CD4-positive, alpha-beta T cell treated with Interleukin-12 subunit alpha and Interleukin-12 subunit beta, for 1 hour (primary cell): ENCODE data around the gene RACK1.
A peak's percentile ranks its signal among the peaks of the same experiment; 100 is the strongest.
"Not testable (repeated sequence)": the region's sequence is repeated elsewhere in the genome, so short reads cannot be mapped to it uniquely, and the experiment has no call there.

Experiments used
- DNase-seq: peaks from one replicate; pipeline ENCODE4 v3.0.0-alpha.2; 2020

RACK1 gene

DNA sequence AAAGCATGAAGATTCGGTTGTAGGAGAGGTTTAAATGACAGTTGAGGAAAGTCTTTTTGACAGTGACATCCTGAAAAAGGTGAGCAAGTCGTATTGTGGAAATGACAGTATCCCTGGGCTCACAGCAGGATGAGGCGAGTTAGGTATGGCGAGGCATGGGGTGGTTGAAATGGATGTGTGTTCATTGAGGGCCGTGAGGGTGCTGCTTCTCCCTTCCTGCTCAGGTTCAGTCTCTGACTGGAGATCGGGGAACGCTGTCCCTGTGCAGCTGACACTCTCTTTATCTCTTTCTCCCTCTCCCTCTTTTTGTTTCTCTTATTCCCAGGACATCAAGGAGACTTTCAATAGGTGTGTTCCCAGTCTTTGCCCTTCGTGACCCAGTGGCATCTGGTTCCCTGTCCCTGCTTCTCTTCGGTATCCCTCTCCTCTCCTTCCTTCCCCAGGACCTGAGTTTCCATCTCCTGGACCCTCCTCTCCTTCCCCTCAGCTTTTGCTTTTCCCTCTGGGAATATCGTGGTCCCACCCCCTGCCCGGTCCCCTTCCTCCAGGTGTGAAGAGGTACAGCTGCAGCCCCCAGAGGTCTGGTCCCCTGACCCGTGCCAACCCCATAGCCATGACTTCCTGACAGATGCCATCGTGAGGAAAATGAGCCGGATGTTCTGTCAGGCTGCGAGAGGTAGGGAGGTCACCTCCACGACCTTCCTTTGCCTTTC is 10.5 kb downstream of the RACK1 start:
- no peak for DNase-seq

DNA sequence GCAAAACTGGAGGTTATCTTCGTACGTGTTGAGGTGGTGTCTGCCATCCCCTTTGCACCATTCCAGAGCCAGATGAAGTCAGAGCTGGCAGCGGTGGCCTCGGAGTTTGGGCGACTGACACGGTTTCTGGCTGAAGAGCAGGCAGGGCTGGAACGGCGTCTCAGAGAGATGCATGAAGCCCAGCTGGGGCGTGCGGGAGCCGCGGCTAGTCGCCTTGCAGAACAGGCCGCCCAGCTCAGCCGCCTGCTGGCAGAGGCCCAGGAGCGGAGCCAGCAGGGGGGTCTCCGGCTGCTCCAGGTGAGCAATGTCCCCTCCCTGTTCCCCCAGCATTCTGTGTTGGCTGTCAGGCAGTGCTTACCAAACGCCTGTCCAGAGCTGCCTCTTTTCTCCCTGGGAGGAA is 11.1 kb downstream of the RACK1 start:
- no peak for DNase-seq

DNA sequence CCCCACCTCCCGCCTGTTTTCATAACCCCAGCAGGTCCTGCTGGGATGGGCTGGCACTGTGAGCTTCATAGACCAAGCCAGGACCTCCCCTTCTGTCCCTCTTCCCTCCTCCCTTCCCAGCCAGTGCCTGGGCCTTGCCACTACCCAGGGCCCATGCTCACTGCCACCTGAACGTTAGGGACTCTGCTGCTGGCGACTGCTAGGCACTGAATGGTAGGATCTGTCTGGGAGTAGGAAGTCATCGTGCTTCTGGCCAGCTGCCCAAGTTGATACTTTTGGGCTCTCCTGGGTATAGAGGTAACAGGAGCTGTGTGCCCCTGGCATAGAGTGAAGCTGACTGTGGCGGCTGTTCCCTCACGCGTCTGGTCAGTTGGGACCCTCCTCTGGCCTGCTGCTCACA is 12.3 kb downstream of the RACK1 start:
- DNase-seq: no peak

DNA sequence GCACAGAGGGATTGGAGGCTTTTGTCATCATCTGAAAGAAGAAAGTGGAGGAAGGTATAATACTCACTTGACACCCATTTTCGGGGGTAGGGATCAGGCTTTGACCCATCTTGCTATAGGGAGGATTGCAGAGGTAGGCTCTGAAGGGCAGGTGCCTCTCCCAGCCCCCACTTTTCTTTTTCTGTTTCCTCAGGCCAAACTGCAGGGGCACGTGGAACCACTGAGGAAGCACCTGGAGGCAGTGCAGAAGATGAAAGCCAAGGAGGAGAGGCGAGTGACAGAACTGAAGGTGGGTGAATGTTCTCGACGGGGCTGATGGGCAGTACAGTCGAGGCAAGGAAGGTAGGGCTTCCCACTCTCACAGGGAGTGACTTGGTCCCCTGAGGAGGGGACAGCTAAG is 13.2 kb downstream of the RACK1 start:
- no peak for DNase-seq

DNA sequence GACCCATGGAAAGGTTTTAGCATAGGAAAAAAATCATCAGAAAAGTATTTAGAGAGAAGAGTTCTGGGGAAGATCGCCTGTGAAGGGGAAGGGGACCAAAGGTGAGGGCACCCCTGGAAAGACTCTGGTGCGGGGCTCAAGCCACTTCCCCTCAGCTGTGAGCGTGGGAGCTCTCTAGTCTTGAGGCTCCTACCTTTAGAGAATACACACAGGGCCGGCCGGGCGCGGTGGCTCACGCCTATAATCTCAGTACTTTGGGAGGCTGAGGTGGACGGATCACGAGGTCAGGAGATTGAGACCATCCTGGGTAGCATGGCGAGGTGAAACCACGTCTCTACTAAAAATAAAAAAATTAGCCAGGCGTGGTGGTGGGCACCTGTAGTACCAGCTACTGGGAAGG is 13.7 kb downstream of the RACK1 start:
- DNase-seq: no peak

DNA sequence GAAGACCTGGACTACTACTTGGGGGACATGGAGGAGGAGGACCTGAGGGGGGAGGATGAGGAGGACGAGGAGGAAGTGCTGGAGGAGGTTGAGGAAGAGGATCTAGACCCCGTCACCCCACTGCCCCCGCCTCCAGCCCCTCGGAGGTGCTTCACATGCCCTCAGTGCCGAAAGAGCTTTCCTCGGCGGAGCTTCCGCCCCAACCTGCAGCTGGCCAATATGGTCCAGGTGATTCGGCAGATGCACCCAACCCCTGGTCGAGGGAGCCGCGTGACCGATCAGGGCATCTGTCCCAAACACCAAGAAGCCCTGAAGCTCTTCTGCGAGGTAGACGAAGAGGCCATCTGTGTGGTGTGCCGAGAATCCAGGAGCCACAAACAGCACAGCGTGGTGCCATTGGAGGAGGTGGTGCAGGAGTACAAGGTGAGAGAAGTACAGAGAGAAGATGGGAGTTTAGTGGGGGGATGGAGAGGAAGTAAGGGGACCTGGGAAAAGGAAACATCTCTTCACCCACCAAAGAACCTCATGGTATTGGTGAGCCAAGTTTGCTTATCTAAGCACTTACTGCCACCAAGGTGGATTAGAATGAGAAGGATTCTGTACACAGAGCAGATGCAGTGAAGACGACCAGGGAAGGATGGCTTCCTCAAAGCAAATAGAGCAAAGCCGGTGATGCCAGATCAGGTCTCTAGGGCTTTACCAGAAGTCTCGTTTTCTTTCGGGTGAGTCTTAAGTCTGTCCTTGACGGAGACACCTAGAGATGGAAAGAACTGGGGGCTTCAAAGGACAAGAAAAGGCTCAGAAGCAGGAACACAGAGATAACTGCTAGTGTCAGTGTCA is 19.1 kb downstream of the RACK1 start:
- peak; percentile 56 for DNase-seq

DNA sequence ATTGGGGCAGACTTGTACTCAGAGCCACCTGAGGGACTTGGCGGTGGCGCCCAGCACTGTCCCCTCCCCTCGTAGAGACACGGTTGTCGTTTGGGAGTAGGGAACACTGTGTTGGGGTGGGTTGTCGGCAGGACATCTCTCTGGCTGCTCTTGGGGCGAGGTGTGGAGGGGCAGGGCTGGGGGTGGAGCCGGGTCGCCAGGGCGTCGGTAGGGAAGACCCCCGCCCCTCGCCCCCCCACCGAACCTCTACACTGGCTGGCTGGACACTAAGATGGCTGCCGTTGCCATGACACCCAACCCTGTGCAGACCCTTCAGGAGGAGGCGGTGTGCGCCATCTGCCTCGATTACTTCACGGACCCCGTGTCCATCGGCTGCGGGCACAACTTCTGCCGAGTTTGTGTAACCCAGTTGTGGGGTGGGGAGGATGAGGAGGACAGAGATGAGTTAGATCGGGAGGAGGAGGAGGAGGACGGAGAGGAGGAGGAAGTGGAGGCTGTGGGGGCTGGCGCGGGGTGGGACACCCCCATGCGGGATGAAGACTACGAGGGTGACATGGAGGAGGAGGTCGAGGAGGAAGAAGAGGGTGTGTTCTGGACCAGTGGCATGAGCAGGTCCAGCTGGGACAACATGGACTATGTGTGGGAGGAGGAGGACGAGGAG is 19.8 kb downstream of the RACK1 start:
- no peak for DNase-seq

DNA sequence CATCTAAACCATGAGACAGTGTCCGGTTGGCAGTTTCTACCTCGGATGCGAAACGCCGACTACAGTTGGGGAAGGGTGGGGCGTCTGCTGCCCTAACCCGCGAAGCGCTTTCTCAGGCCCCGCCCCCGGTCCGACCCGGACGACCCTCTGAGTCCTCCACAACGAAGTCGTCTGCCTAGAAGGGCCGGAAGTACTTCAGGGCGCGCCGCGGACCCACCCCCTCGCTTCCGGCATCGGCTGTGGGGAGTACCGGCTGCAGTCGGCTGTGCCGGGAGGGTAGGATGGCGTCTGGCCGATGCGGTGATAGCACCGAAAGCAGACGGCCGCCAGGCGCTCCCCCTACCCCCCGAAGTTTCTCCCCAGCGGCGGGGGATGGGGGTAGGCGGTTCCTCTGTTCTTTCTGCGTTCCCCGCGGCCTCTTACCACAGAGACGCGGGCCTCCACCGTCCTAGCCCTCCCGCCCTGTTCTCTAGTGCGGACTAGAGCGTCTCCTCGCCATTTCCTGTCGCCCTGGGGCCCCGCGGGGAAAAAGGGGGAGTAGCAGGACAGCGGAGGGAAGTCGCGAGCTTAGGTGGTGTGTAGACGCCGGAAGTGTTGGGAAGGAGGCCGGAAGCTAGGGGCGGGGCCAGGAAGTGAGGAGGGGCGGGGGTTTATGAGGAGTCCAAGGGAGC is 20.5 kb downstream of the RACK1 start, which contains the start of gene TRIM41:
Gene TRIM41 (plus strand): TSS at position 224 of the 671 bp plus-strand sequence. CDS start 719 bp downstream, outside the sequence.
- peak; percentile 98 for DNase-seq

DNA sequence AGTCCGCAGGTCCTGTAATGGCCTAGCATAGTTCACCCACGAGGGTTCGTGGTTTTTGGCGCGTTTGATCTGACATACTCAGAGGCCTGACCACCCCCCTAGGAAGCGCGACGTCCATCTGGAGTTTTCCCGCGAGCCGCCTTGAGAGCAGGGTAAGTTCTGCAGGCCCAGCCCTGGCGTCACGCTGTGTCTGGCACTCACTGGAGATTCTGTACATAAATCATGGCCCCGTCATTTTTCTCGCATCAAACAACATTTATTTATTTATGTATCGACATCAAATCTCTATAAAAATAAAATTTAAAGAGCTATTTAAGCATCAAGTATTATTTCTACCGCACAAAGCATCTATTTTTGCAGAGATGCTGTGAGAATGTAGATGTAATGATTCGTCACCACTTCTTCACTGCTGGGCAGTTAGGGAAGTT is 21.1 kb downstream of the RACK1 start:
- DNase-seq: no peak

DNA sequence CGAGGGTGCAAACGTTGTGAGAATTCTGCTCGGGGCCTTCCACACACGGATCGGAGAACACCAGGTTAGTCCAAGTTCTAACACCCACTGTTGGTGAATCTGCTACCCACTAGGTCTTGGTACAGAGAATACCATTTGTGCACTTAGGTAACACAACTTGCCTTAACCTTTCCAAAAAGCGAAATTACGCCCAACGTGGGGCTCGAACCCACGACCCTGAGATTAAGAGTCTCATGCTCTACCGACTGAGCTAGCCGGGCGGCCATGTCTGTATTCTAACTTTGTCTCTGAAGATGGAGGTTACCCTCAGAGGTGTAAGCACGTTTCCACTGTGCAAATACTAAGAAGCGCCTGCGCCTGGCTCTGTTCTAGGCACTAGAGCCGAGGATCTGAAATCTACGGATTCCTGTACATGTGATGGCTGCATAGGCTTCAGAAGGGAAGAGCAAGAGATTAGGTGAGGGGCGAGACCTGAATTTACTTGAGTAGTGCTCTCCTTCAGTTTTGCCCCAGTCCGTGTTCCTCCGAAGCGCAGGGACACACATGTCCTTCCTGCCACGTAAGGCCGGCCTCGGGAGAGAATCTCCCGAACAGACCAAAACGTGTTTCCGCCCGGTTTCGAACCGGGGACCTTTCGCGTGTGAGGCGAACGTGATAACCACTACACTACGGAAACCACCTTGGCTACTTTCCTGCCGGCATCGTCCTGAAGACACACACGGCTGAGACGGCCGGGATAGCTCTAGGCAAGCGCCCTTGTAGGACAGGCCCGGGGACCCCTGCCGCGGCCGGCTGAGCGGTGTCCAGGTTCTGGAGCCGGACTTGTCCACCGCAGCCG is 21.7 kb downstream of the RACK1 start:
- DNase-seq: peak; percentile 96

DNA sequence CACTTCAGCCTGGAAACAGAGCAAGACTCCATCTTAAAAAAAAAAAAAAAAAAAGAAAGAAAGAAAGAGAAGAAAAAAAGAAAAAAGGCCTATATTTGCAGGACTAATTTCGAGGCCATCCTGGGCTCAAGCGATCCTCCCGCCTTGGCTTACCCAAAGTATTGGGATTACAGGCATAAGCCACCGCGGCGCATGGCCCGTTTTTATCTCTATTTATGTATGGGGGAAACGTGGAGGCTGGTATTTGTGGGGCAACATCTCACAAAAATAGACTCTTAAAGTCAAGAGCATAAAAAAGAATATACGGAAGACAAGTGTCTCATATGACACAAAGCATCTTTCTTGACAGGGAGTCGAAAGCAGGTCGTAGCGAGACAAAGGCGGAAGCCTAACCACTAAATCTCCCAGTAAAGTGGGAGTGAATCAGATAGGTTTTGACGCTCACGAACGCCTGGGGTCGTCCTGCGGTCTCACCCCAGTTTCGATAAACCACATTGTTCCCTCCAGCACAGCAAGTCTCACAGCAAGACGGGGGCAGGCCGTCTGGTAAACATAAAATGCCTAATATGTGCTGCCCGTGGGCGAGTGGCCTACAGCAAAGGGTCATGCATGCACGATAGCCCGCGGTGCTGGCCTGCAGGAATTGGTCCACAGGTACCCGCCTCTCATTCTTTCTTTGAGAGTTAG is 22.5 kb downstream of the RACK1 start:
- DNase-seq: peak; percentile 76

DNA sequence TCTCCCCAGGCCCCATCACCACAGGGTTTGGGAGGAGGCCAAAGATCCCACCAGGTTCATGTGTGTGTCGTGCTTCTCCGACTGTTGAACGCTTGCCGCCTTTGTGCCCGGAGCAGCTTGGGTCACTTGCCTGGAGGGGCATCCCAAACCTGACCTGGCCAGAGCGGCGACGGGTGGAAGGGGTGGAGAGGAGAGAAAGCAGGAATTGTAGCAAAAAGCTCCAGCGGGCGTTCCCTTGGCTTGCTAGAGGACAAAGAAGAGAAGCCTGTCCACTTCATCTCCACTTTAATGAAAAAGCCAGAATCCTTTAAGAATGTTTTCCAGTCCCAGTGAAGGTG is 23.6 kb downstream of the RACK1 start:
- no peak for DNase-seq

DNA sequence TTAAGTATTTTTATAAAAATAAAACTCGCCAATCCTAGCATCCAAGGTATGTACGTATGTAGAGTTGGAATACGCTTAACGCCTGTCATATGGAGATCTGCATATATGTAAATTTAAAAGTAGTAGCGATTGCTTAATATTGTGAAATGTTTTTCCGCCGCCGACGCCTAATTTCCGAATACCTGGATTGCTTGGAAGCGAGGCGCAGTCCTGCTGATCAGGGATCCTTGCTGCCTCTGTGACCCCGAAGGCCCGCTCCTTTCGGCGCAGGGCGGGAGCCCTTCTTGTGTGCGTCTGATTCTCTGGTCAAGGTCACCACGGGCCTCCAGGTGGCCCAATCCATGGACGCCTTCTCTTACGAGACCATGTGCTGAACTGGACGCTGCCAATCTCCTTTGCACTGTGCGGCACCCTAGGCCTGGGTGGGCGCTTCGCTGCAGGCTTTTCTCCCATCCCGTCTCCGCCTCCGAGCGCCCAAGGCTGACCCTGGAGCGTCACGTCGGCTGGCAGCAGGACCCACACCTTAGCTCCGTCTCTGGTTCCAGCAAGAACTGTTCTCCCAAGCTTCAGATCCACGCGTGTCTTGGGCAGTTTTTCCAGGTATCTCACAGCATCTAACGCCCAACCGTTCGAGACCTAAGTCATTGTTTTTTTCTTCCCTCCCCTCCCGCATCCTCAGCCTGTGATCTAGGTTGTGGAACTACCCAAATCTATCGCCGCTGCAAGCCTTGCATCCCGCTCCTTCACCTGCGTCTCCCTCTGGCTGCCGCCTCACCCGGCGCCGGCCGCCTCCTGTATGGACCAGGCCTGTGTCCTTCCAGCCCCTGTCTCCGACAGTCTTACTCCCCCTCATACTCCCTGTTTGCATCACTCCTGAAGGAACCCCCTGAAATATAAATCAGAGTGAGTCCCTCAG is 24.2 kb downstream of the RACK1 start:
- DNase-seq: no peak

DNA sequence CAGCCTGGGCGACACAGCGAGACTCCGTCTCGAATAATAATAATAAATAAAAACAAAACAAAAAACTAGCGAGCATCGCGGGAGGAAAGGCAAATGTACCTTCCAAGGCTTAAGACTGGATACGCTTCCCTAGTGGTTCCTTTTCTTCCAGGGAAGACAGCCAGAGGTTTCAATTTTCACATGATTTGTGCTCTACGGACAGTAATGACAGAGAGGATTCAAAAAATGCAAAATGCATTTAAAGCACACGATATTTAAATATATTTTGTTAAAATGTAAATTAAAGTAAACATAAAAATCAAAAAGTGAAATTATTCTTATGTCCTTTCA is 24.9 kb downstream of the RACK1 start:
- DNase-seq: no peak

DNA sequence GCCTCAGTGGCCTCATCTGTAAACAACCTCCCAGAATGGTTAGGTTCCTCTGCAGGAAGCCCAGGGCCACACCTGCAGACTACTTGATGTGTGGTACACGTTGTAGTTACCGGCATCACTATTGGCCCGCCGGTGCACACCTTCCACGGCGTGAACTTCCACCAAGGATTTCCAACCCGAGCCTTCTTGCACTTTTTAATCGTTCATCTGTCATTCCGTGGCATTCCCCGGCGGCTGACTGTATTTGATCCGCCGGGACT is 26.0 kb downstream of the RACK1 start:
- peak; percentile 58 for DNase-seq

DNA sequence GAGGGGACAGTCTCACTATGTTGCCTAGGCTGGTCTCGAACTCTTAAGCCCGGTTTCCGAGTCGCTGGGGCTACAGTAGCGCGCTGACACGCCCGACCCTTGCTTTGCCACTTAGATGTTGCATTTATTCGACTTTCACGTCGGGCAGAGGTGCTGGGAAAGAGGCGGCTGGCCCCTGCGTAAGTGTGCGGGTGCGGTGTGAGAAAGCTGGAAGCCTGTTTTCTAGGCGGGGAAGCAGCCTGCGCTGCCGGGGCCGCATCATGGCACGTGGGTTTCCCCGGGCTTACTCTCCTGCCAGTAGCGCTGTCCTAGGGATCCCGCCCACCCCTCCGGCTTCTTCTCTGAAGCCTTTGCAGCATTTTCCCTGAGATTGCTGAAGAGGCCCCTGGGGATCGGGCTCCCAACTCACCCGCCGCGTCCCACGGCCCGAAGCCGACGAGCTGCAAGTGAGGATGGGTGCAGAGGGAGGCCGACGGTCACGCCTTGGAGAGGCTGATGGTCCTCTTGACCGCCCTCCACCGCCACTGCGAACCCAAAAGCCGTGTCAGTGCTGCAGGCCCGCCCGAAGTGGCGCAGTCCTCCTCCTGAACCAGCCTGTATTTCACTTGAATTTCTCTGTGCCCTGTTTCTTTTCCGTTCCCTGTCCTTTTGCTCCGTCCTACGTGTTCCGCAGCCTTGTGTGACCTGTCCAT is 26.4 kb downstream of the RACK1 start:
- peak; percentile 76 for DNase-seq

DNA sequence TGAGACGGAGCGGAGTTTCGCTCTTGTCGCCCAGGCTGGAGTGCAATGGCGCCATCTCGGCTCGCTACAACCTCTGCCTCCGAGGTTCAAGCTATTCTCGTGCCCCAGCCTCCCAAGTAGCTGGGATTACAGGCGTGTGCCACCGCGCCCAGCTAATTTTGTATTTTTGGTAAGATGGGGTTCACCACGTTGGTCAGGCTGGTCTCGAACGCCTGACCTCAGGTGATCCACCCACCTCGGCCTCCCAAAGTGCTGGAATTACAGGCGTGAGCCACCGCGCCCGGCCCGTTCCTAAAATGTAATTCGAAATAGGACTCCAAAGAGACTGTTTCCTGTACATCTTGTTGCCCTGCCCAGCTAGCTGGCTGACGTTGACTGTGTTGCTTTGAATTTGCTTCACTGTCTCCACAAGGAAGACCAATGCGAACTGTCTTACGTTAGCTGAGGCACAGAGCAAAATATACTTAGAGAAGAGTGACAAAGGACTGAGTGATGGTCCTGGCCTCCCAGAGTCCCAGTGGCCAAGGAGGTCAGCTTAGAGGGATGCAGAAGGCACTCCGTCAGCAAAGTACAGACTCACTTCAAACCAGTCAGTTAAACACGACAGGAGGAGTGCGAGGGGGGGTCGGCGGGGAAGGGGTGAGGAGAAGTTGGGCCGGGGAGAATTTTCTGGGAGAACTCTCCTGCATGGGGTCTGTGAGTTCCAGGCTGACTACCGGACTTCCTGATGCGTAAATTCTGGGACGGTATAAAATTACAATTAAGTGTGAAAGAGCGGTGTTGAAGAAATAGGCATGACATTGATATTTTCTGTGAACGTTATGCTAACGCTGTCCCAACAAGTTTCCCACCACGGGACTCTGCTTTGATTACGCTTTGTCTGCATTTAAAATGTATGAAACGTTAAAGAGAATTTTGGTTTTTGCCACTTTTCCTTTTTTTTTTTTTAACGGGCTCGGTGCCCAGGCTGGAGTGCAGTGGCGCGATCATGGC is 27.4 kb downstream of the RACK1 start:
- DNase-seq: peak; percentile 36

DNA sequence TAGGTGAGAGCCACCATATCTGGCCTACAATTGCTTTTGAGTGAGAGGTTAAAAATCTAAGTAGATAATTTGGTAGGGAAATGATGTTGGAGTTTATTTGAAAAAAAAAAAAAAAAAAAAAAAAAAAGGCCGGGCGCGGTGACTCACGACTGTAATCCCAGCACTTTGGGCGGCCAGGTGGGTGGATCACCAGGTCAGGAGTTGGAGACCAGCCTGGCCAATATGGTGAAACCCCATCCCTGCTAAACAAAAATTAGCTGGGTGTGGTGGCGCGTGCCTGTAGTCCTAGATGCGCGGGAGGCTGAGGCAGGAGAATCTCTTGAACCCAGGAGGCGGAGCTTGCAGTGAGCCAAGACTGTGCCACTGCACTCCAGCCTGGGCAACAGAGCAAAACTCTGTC is 29.5 kb downstream of the RACK1 start:
- DNase-seq: not testable (repeated sequence)

DNA sequence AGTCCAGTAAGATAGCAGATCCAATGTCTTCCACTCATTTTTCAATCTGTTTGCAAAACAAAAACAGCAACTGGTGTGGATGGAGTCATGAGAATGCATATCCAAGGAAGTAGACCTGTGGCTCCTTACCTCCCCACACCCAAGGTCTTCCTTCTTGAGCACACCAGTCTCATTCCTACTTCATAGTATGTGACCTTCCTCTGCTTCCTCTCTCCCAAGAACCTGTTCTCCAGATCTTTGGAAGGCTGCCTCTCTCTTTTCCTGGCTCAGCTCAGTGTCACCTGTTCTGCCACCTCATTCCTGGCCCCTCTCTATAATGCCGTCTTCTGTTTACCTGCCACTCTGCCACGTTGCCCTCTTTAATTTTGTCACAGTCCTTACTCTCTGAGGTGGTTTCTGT is 30.8 kb downstream of the RACK1 start:
- DNase-seq: no peak
